Hindlimb muscle (tissue), 1 donor: ENCODE data around the gene TEAD1. TPM values are rescaled to one million over a fixed set of nuclear protein-coding genes. Genes with fewer than 3 reads are reported as not detected.
A peak's percentile ranks its signal among the peaks of the same experiment; 100 is the strongest.
"Not testable (repeated sequence)": the region's sequence is repeated elsewhere in the genome, so short reads cannot be mapped to it uniquely, and the experiment has no call there.

Experiments used
- DNase-seq: peaks from one replicate; pipeline ENCODE4 v3.0.0-alpha.2; 2013
- polyA plus RNA-seq: library from polyadenylated mRNA; unstranded; fragments of 120-200 nt; gene quantifications from one replicate; pipeline ENCODE4 v1.2.1, GENCODE V29; 2013; ENCODE audit not compliant: insufficient read length

Gene TEAD1
- polyA plus RNA-seq, 1 donor = 95.3 TPM

DNA sequence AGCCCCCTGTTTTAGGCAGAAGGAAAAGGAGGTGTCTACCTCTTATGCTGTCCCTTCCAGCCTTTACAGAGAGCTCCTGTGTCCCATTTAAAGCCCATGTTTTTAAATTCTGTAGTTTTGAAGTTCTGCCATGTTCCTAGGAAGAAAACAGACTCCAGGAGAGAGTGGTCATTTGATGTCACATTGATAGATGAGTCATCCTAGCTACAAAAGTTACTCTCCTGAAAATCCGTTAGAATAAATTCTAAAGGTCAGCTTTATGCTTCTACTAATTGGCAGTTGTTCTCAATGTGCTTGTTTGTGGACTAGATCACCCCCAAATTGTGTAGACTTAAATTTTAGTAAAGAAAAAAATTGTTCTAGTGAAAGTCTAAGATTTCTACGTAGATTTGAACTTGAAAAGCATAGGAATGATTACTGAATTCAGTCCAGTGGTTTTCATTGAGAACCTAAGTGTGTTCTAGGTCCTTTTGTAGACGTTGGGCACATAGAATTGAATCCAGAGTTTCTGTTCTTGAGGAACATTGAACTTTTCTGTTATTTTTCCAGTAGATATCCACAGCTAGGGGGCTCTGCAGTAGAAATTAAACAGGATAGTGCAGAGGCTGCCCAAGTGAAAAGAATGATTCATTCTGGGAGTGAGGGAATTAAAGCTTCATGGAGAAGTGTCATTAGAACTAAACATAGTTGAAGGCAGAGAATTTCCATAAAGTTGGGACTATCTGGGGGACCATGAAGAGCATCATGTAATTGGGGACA is 194.3 kb downstream of the TEAD1 start:
- no peak for DNase-seq

DNA sequence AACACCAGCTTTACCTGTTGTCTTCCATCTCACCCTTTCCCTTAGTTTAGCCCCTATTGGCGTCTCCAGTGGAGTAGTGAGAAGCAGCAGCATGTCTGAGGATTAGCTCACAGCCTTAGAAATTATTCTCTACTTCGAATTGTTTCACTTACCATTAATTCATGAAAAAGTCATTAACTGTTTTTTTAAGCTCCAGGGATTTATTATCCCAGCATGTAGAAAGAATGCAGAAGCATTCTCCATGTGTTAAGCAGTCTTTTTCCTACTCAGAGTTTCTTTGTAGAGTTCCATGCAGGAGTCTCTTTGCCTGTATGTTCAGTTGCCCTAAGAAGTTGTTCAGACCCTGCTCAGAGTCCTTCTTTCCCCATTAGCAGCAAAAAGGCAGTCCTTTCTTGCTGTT is 197.0 kb downstream of the TEAD1 start:
- no peak for DNase-seq

DNA sequence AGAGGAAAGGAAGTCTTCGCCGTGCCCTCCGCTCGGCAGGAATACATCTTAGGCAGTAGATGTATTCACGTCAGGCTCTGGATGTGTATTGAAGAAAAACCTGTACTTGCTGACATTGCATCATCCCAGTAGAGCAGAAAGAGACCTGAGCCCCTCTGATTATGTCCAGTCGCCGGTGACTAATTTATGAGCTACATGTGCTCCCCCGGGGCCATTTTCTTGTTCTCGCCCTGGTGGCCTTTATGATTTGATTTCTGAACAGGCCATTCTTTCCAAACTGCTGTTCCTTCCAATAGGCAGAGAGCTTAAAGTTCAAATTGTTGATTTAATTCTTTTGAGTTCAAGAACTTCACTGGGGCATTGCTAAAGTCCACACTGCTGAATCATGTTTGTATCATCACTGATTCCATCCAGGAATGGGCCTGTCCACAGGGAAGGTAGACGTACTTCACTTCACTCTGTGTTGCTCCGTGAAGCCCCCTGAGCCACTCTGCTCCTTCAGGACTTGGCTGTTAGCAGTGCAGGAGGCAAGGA is 197.6 kb downstream of the TEAD1 start:
- no peak for DNase-seq

DNA sequence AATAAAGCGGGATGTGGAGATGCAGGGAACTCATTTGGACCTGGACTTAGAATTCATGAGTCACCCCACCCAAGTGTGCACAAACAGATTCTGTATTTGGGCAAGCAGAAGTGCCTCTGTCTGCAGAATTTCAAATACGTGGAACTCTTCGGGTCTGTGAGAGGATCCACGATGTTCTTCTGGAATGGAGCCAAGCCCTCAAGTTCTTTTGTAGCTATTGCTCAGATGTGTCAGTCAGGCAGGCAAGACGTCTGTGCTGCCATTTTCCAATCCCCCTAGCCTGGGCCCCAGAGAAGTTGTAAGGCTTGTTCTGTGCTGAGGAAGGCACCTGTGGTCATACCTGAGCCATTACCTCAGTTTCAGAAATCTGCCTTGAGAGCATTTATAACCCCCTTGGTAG is 202.1 kb downstream of the TEAD1 start:
- DNase-seq = no peak

DNA sequence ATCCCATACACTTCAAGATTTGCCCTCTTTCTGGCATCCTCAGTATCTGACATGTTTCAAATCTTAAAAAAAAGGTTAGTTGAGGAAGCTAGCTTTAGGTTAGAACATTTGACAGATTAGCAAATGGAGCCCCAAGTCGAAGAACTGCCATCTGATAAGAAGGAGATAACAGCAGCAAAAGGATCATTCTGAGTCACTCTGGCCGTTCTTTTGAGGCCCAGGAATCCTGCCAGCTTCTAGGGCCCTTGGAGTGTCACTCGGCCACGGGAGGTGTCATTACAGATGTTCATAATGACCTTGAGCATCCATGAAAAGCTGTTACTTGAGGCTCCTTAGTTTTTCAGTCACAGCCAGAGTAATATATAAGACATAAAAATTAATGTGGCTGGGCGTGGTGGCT is 202.8 kb downstream of the TEAD1 start:
- DNase-seq = no peak

DNA sequence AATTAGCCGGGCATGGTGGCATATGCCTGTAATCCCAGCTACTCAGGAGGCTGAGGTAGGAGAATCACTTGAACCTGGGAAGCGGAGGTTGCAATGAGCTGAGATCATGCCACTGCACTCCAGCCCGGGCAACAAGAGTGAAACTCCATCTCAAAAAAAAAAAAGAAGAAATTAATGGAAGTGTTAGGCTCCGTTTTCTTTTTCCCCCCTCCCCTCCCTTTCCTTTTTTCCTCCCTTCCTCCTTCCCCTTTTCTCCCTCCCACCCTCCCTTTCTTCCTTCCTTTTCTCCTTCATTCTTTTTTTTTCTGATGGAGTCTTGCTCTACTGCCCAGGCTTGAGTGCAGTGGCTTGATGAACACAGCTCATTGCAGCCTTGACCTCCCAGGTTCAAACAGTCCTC is 203.3 kb downstream of the TEAD1 start:
- not testable (repeated sequence) for DNase-seq

DNA sequence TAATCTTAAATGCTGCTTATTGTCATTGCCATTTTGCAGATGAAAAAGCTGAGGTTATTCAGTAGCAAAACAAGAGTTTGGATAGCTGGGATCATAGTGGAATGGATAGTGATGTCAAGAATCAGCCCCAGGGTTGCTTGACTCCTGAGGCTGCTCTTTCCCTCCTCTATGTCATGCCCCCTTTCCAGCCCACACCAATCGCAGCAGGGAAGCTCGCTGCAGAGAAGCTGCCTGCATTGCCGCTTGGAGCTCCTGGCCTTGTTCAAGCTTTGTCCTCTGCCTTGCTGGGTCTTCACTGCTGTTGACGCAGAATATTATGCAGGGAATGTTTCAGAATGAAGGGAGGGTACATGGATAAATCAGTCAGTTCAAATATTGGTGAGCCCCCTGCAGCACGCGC is 206.1 kb downstream of the TEAD1 start:
- DNase-seq = no peak

DNA sequence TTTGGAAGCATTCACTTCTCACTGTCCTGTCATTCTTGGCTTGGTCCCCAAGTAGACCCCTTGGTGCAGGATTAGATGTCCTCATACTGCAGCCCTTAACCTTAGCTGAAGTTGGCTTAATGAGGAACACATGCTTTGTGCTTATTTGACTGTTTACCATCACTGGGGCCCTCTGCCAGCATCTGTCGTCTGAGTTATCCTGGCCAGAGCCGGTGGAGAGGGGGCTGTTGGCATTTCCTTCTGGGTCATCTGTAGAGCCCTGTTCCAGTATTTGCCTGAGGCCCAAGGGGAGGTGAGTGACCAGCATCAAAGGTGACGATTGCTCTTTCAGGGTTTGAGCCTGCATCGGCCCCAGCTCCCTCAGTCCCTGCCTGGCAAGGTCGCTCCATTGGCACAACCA is 208.4 kb downstream of the TEAD1 start:
- DNase-seq = no peak

DNA sequence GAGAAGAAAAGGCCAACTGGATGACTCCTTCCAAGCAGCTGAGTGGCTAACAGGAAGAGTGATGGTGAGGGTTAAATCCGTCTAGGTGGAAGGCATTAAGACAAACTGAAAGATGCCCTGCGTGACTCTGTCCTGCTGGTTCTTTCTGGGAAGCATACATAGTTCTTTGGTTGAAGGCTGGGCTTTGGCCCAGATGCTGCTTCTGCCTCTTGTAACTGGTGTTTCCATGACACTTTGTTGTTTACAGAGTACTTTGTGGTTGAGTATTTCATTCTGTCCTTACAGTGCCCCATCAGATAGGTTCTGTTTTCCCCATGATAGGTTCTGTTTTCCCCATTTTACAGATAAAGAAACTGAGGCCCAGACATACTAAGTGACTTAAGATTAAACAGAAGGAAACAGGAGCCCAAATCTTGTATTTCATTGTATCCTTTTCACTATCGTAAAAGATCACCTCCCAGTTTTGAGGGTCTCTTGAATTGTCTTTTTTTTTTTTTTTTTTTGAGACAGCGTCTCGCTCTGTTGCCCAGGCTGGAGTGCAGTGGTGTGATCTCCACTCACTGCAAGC is 210.6 kb downstream of the TEAD1 start:
- DNase-seq = no peak

DNA sequence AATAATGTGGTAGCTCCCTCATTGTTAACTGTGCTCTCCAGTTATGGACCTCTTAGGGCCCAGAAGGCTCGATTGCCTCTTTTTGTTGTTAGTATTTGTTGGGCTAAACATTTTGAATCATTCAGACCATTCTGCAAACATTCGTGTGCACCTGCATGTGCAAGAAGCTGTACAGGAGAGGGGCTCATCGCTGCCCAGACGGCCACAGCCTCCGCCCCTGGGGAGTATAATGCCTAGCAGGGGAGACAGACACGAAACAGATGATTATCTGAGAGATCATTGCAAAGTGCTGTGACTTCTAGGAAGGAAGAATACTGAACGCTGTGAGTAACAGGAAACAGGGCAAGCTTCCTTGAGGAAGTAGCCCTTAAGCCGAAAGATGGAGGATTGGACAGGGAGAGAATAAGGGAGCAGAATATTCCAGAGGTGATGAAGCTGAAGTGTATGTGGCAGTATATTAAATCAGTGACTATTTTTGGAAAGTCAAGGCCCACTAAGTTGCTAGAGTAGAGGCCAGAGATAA is 211.6 kb downstream of the TEAD1 start:
- DNase-seq = no peak

DNA sequence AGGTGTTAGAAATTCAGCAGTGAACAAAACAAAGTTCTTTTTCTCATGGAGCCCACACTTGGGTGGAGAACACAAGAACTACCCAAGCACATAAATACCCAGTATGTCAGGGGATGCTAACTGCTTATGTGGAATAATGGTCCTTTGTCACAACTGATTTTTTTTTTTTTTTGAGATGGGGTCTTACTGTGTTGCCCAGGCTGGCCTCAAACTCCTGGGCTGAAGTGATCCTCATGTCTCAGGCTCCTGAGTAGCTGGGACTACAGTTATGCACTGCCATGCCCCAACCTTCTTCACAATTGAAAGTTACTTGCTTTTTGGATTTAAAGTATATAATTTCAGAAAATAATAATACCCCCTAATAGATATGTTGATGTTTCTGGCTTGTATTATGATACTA is 212.3 kb downstream of the TEAD1 start:
- no peak for DNase-seq

DNA sequence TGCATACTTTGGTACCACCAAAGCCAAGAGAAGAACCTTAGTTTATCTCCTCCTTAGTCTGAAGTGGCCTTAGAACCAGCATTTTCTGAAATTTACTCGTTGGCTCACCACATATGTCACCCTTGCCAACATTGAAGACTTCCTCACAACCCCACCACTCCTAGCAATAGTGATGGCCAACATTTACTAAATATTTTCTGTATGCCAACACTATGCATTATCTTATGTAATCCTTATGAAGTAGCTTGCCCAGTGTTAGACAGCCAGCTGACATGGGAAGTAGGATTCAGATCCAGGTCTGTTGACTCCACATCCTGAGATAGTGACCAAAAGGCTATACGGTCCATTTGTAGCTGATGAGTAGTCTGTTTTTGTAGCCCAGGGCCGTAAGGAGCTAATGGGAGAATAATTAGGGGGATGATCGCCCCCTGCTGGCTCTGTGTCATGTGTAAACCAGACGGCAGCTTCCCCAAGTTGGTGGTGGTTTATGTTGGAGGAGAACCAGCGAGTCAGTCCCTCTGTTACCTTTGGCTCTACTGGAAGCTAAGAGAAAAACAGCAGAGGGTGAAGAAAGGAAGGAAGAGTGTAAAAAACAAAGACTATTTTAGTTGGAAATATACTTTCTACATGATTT is 214.4 kb downstream of the TEAD1 start:
- peak; percentile 68 for DNase-seq

DNA sequence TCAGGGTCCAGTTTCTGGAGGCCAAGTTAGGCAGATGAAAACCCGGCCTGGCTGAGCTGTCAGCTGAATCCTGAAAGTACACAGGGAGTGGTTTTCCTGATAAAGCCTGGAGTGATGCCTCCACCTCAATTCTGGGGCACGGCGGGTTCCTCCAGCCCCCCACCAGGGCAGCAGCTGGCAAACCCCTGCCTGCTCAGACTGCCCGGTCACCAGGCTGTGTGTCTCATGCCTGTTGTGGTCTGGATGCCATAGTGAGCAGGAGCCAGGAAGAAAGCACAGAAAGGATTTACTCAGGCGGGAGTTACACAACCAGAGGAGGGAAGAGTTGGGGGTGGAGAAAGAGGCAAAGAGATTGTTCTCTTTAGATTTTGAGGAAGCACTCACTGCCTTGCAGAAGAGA is 215.0 kb downstream of the TEAD1 start:
- DNase-seq = no peak

DNA sequence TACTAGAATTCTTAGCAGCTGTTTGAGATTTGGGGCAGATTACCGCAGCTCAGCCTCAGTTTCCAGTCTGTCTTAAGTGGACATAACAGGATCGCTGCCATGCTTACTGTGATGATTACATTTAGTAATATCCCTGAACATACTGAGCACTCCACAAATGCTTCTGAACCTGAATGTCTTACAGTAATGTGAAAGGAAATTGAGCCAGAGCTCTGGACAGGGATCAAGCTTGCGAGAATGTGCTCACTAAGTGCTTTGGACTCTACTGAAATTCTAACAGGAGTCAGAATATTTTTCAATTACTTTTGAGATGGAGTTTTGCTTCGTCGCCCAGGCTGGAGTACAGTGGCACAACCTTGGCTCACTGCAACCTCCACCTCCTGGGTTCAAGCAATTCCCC is 216.3 kb downstream of the TEAD1 start:
- DNase-seq = no peak

DNA sequence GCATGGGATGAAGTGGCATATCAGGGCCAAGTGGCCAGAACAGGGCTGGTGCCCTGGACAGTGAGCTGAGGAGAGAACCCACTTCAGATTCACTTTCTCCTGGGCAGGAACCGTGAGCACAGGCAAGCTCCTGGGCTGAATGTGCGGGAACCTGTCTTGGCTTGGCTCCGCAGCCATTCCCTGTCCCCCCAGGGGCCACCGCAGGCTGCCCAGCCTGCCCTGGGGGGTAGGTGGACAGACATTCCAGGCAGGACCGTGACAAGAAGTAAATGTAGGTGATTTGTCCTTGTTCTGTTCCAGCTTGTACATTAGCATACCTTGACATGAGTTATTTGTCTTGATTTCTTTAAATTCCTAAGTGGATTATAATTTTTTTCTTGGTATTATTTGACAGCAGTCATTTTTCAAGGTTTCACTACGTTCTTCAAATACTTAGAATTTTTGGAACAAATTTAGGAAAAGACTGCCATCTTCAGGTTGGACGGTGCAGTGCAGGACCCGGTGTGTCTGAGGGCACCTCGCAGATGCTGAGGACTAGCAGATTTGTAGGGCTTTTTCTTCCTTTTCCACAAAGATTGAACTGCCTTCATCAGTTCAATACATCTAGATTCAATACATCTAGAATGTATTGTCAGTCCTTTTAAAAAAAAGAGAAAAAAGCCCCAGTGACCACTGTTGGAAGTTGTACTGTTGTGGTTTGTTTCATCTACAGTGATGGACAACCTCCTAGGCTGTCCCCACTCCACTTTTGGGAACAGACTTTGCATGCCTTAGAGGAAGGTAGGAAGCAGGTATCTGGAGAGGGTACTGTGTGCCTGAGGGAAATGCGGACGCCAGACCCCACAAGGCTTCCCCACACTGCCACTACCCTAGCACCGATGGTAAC is 219.8 kb downstream of the TEAD1 start:
- peak; percentile 43 for DNase-seq

DNA sequence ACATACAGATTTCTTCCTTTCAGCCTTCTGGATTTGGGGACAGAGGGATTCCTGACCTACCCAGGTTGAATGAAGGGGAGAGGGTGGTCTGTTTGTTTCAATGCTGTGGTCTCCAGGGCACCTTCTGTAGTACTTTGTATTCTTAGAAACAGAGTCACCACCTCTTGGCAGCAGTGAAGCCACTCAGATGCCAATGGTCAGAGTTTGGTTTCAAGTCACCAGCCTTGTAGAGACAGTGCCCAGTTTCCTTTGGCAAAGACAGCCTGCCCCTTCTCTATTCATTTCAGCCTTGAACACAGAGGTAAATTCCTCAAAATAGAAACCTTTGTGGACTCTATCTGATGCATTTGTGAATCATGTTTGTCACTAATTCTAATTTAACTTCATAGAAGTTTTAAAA is 223.2 kb downstream of the TEAD1 start:
- peak; percentile 34 for DNase-seq

DNA sequence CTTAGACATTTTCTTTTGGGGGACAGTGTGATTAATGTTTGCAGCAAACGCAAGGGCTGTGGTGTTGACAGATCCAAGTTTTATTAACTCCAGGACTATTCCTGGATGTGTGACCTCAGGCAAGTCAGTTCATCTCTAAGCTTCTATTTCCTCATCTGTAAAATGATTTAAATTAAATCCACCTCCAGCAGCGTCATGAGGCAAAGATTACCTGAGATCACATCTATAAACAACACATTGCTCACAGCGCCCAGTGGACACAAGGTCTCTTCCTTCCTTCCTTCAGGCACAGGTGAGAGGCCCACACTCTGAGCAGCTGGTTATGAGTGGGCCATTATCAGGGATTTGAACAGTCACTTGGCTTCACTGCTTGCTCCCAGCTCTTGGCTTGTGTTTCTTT is 223.6 kb downstream of the TEAD1 start:
- no peak for DNase-seq

DNA sequence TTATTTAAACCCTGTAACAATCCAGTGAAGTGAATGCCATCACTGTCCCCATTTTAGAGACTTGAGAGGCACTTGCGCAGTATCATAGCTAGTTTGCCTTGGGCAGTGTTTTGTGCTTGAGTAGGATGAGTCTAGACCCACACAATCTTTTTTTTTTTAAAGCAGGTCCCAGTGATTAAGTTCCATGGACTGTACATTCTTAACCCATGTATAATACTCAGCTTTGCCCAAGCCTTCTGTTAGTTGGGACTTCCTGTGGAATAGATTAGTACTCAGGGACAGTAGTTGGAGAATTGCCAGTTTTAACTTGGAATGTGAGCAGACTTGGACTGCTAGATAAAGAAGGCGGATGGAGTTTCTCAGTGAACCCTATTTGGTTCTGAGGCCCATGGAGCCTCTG is 226.3 kb downstream of the TEAD1 start:
- no peak for DNase-seq

DNA sequence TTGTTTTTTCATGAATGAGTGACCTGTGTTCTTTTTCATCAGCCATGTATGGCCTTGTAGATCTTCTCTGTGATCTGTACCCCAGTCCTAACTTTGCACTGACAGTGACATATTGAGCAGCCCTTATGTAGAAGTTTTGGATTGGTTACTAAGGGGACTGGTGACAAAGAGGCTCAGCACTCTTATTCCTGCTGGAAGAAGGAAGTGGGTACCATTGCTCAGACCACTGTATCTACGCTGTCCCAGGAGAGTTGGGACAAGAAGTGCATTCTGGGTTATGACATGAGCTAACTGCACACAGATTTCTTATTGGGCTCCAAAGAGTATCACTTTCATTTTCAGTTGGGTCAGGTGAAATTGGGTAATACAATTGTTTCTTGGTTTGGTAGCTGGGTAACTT is 227.1 kb downstream of the TEAD1 start:
- DNase-seq = no peak

DNA sequence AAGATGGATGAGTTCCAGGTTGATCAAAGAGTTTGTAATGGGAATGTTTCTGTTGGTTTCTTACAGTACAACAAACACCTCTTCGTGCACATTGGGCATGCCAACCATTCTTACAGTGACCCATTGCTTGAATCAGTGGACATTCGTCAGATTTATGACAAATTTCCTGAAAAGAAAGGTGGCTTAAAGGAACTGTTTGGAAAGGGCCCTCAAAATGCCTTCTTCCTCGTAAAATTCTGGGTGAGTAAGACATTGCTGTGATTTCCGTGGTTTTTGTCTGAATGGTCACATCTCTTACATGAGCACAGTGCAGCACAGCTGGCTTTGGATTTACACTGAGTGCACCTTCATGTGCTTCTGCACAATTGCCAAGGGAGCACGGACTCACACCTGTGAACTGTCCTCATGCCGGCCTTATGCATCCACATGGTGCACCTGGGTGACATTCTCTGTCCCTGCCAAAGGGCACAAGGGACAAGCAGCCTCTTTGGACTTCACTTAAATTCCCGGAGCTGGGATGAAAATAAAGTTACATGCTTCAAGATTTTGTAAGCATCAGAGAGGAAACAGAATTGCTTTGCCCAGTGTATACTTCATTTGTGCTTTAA is 227.8 kb downstream of the TEAD1 start:
- no peak for DNase-seq

DNA sequence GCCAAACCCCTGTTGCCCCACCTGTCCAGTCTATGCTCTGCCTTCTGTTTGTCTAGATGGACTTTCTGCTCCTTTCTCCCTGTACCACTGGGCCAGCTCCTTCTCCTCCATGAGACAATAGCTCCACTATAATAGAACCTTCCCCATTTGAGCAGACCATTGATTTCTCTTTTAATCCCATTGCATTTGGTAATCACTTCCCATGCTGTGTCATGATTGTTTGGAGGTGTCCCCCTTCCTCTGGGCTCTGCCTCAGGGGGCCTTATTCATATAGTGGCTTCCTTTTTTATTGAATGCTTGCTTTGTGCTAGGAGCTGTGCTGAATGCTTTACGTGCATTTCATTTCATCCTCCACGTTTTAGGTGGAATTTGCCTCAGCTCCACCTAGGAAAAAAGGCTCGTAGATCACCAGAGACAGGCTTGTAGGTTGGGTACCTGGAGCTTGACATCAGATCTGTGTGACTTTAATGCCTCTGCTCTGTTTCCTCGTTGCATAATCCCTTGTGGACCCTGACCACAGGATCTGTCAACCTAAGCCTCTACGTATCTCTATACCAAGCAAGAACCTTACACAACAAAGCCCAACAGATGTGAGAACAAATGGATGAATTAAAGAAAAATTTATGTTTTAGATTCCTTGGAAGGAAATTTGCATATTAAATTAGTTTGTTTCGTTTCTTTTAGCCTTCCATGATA is 228.7 kb downstream of the TEAD1 start:
- no peak for DNase-seq

DNA sequence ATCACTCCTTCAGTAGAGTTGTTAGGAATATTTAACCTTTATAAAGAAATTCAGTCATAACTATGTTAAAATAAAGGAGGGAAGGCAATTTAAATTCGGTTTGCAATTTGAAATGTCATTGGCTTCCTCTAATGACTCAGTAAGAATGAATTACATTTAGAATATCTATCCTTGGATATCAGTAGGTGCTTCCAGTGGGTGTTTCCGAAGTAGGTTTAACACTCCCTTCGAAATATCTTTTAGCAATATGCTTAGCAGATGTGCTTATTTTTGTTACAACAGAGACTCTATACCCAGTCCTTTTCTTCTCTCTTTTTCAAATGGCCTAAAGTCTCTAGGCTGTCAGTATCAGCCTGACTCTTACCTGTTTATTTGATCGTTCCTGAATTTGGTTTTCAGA is 231.2 kb downstream of the TEAD1 start:
- no peak for DNase-seq
